ENCODE measurements around the gene POFUT2. TPM values are rescaled to one million over a fixed set of nuclear protein-coding genes. Genes with fewer than 3 reads are reported as not detected.

The POFUT2 gene
- total RNA-seq, 2 experiments from 2014 or later = 17.0 to 20.5 TPM

DNA sequence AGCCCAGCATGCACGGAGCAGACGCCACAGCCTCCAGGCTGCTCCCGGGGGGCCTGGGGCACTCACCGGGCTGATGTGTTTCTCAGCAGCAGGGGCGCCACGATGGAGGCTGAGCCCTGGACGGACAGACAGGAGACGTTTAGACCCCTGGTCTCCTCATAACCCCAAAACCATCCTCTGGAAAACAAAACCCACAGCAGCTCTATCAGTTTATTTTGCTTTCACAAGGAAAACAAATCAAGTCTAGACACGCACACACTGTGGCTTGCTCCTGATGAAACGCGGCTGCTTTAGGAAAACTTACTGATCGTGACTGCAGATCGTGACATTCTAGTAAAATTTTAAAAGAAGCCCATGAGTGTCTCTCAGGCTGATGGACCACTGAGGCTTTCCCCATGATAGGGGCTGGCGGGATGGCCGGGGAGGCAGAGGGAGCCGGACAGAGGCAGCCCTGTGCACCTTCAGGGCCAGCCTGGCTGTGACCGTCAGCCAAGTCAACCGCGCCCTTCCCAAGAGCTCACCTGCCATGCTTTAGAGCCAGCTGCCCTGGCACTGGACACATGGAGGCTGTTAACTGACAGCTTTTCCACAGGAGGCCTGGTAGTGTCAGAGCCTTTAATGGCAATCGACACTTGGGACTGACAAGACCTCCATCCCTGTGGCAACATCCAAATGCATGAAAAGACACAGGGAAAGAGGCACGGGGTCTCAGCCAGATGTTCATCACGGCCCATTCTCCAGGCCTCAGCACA is 5.2 kb downstream of the POFUT2 start:
- no peaks in the 10 kb centered on the region for H3K79me2 ChIP-seq (ENCODE audit: insufficient read depth, low read depth, low read length)
- intact Hi-C loops (cut with micrococcal nuclease; ENCODE audit: unreplicated experiment) = no loop called here
- H2AFZ ChIP-seq (ENCODE audit: low read length) = no peak overlapping the region
- H3K36me3 ChIP-seq (ENCODE audit: insufficient read depth, low read length) = peaks cover 18% of the 10 kb centered on the region; the same call in 1 of the 2 replicates
- no peak overlapping the region for H3K27ac ChIP-seq (ENCODE audit: low read depth, low read length, poor library complexity, severe bottlenecking)
- no peak overlapping the region for H3K4me3 ChIP-seq (ENCODE audit: low read depth, low read length, poor library complexity, severe bottlenecking)
- POLR2A ChIA-PET = no interaction called here
- BruUV-seq (replicated peaks) = no TSS peak
- no peak for DNase-seq (ENCODE audit: low spot score)
- CTCF ChIA-PET (ENCODE audit: unreplicated experiment) = no interaction called here
- H3K4me2 ChIP-seq (ENCODE audit: low read length) = no peak overlapping the region
- H3K9me2 ChIP-seq (ENCODE audit: insufficient read depth, low read length) = no peaks in the 10 kb centered on the region
- TF ChIP-seq CTCF (conservative IDR thresholded peaks at IDR 0.05; ENCODE audit: low read length) = no peak
- no peak for TF ChIP-seq EZH2phosphoT487 (IDR thresholded peaks at IDR 0.05; ENCODE audit: borderline replicate concordance, low read depth, low read length)
- no peaks in the 10 kb centered on the region for H3K4me1 ChIP-seq (ENCODE audit: insufficient read depth, low read length, poor library complexity, severe bottlenecking)
- H3K9me3 ChIP-seq (ENCODE audit: low read length) = no peaks in the 10 kb centered on the region
- no peaks in the 10 kb centered on the region for H4K20me1 ChIP-seq (ENCODE audit: insufficient read depth, low read length)

DNA sequence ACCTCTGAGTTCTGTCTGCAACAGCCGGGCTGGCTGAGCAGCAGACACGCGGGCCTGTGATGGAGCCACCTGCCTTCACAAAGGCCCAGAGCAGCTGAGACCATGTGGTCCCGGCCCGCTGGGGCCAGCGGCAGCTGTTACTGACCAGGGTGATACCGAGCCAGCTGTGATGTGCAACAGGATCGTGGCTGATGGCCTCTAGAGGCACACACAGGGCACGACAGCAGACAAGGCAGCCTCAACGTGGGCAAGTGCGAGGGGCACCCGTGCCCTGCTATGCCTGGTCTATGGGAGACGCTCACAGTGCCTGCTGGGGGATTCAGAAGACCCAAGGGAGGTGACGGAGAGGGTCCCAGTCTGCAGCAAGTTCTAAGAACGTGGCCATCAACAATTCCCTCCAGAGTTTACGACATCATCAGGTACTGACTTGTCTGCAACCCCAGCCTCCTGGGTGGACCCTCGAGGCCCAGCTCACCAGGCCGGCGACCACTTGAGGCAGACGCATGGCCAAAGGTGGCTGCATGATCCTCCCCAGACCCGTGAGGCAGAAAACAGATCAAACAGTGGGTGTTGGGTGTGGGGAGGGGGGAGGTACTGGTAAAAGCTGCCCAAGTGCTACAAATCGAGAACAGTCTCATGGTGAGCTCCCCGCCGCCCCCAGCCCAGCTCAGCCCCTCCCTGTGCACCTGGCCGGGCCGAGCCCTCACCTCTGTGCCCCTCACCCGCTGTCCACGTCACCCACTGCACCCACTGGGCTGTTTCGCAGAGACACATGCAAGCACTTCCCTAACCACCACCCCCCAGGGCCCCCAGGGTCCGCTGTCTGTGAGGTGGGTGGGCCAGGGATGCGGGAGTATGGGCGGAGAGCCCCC is 6.0 kb downstream of the POFUT2 start:
- POLR2A ChIA-PET = no interaction called here
- H3K4me2 ChIP-seq (ENCODE audit: low read length) = no peak overlapping the region
- H3K9me3 ChIP-seq (ENCODE audit: low read length) = no peaks in the 10 kb centered on the region
- H3K36me3 ChIP-seq (ENCODE audit: insufficient read depth, low read length) = peaks cover 18% of the 10 kb centered on the region; the same call in 1 of the 2 replicates
- H2AFZ ChIP-seq (ENCODE audit: low read length) = no peak overlapping the region
- no peaks in the 10 kb centered on the region for H3K9me2 ChIP-seq (ENCODE audit: insufficient read depth, low read length)
- no peak for DNase-seq (ENCODE audit: low spot score)
- TF ChIP-seq CTCF (conservative IDR thresholded peaks at IDR 0.05; ENCODE audit: low read length) (no peak), EZH2phosphoT487 (IDR thresholded peaks at IDR 0.05; ENCODE audit: borderline replicate concordance, low read depth, low read length) (no peak)
- CTCF ChIA-PET (ENCODE audit: unreplicated experiment) = no interaction called here
- H3K4me3 ChIP-seq (ENCODE audit: low read depth, low read length, poor library complexity, severe bottlenecking) = no peak overlapping the region
- no TSS peak for BruUV-seq (replicated peaks)
- no peak overlapping the region for H3K27ac ChIP-seq (ENCODE audit: low read depth, low read length, poor library complexity, severe bottlenecking)
- intact Hi-C loops (cut with micrococcal nuclease; ENCODE audit: unreplicated experiment) = no loop called here
- H4K20me1 ChIP-seq (ENCODE audit: insufficient read depth, low read length) = no peaks in the 10 kb centered on the region
- no peaks in the 10 kb centered on the region for H3K4me1 ChIP-seq (ENCODE audit: insufficient read depth, low read length, poor library complexity, severe bottlenecking)
- no peaks in the 10 kb centered on the region for H3K79me2 ChIP-seq (ENCODE audit: insufficient read depth, low read depth, low read length)
